Measurements from ENCODE around the gene MPP2.

DNA sequence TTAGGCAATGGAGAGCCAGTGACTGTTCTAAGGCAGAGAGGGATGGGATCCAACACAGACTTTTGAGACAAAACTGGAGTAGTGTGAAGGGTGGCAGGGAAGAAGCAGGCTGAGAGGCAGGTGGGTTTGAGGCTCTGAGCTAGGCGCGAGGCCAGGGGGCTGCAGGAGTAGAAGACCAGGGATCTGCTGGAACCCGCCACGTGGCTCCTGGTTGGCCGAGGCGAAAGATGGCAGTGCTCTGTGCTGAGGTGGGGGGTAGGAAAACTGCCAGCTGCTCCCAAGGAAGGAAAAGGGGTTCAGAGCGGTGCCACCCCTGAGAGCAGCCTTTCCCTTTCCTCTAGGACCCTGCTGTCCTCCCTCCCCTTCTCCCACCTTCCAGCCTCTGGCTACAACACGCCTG is 54.8 kb downstream of the MPP2 start:
- TF ChIP-seq POLR2A (IDR thresholded peaks at IDR 0.05; ENCODE audit: low read depth, low read length) (no peak), POLR2AphosphoS5 (IDR thresholded peaks at IDR 0.05; ENCODE audit: low read depth, low read length) (no peak), TAF1 (IDR thresholded peaks at IDR 0.05; ENCODE audit: borderline replicate concordance, low read depth, low read length) (no peak)
